ENCODE results near the gene RRN3. TPM values are rescaled to one million over a fixed set of nuclear protein-coding genes. Genes with fewer than 3 reads are reported as not detected.
A peak's percentile ranks its signal among the peaks of the same experiment; 100 is the strongest.
"Not testable (repeated sequence)": the region's sequence is repeated elsewhere in the genome, so short reads cannot be mapped to it uniquely, and the experiment has no call there.

RRN3 gene
- total RNA-seq, 1 donor from 2014 or later = 46.6 TPM

DNA sequence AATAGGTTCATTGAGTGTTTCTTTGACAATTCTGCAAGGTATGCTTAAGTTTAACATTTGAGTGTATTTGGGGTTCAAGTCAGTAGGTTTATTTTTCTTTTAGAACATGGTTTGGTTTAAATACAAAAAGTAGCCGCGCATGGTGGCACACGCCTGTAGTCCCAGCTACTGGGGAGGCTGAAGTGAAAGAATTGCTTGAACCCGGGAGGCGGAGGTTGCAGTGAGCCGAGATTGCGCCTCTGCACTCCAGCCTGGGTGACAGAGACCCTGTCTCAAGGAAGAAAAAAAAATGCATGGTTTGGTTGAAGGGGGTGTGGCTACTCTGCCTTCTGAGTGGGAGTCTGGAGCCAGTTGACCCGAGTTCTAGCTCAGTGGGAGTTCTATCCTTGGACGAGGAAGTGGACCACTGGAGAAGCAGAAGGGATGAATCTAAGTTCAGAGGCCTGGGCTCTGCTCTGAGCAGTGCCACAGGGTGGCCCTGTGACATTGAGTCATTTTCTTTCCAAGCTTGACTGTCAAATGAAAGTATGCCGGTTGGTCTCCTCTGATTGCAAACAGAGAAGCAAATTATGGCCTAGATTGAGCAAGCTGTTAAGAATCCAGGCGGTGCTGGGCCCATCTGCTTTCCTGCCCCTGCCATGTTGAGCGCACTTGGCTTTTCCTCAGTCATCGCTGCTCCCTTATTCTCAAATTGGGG lies 70.5 kb downstream of the RRN3 start:
- Histone ChIP-seq H4K20me1 (ENCODE audit: insufficient read depth, low read length) (peaks cover 54% of the 10 kb centered on the region), H3K4me1 (ENCODE audit: insufficient read depth, low read length) (peaks cover 11% of the 10 kb centered on the region), H3K36me3 (ENCODE audit: insufficient read depth, low read length) (peaks cover 19% of the 10 kb centered on the region), H3K79me2 (ENCODE audit: insufficient read depth, low read length) (peaks cover 20% of the 10 kb centered on the region)
- not testable (repeated sequence) for H3K9me3 Mint-ChIP-seq (ENCODE audit: unreplicated experiment); H3K4me2 ChIP-seq (ENCODE audit: low read length); H3K9me3 ChIP-seq (ENCODE audit: insufficient read depth, low read depth, low read length); H3K4me3 ChIP-seq (ENCODE audit: insufficient read depth, low read depth, low read length); H3K27ac Mint-ChIP-seq (ENCODE audit: unreplicated experiment); H3K9ac ChIP-seq (ENCODE audit: low read length); H3K27ac ChIP-seq (ENCODE audit: low read depth, low read length); H3K27me3 ChIP-seq (ENCODE audit: insufficient read depth, low read length); H3K27me3 Mint-ChIP-seq (ENCODE audit: low read depth, unreplicated experiment); FAIRE-seq; H2AFZ ChIP-seq (ENCODE audit: low read depth, low read length); DNase-seq (ENCODE audit: low read depth); H3K4me3 Mint-ChIP-seq (ENCODE audit: unreplicated experiment)
- H3K36me3 Mint-ChIP-seq (ENCODE audit: low read depth, unreplicated experiment) = peaks cover 47% of the 10 kb centered on the region
- H3K4me1 Mint-ChIP-seq (ENCODE audit: low read depth, unreplicated experiment) = peaks cover 30% of the 10 kb centered on the region

GRCh38 chr16:15022194-15022593 lies 71.9 kb downstream of the RRN3 start:
- H2AFZ ChIP-seq (ENCODE audit: low read depth, low read length); H3K9me3 ChIP-seq (ENCODE audit: insufficient read depth, low read depth, low read length); H3K9ac ChIP-seq (ENCODE audit: low read length); H3K4me3 ChIP-seq (ENCODE audit: insufficient read depth, low read depth, low read length); H3K4me2 ChIP-seq (ENCODE audit: low read length); H3K27ac ChIP-seq (ENCODE audit: low read depth, low read length); H3K27me3 Mint-ChIP-seq (ENCODE audit: low read depth, unreplicated experiment); H3K9me3 Mint-ChIP-seq (ENCODE audit: unreplicated experiment); FAIRE-seq; H3K4me3 Mint-ChIP-seq (ENCODE audit: unreplicated experiment); H3K27me3 ChIP-seq (ENCODE audit: insufficient read depth, low read length): not testable (repeated sequence)
- Histone ChIP-seq H3K79me2 (ENCODE audit: insufficient read depth, low read length) (peaks cover 15% of the 10 kb centered on the region), H3K4me1 (ENCODE audit: insufficient read depth, low read length) (peaks cover 11% of the 10 kb centered on the region), H4K20me1 (ENCODE audit: insufficient read depth, low read length) (peaks cover 50% of the 10 kb centered on the region), H3K36me3 (ENCODE audit: insufficient read depth, low read length) (peaks cover 19% of the 10 kb centered on the region)
- peaks cover 51% of the 10 kb centered on the region for H3K36me3 Mint-ChIP-seq (ENCODE audit: low read depth, unreplicated experiment)
- peaks cover 32% of the 10 kb centered on the region for H3K4me1 Mint-ChIP-seq (ENCODE audit: low read depth, unreplicated experiment)
- peak; percentile 23 for DNase-seq (ENCODE audit: low read depth)
- peak; percentile 42 for TF ChIP-seq CTCF (IDR thresholded peaks at IDR 0.05; ENCODE audit: insufficient read depth, low read depth, low read length)
- peak overlapping the region; percentile 2 for H3K27ac Mint-ChIP-seq (ENCODE audit: unreplicated experiment)

- not testable (repeated sequence) for H3K27me3 Mint-ChIP-seq (ENCODE audit: low read depth, unreplicated experiment); H3K27ac ChIP-seq (ENCODE audit: low read depth, low read length); H3K4me3 ChIP-seq (ENCODE audit: insufficient read depth, low read depth, low read length); H3K27me3 ChIP-seq (ENCODE audit: insufficient read depth, low read length); H3K9me3 Mint-ChIP-seq (ENCODE audit: unreplicated experiment); H3K9me3 ChIP-seq (ENCODE audit: insufficient read depth, low read depth, low read length); H3K9ac ChIP-seq (ENCODE audit: low read length); H3K4me3 Mint-ChIP-seq (ENCODE audit: unreplicated experiment); H2AFZ ChIP-seq (ENCODE audit: low read depth, low read length); H3K4me2 ChIP-seq (ENCODE audit: low read length); FAIRE-seq
- peaks cover 51% of the 10 kb centered on the region for H3K36me3 Mint-ChIP-seq (ENCODE audit: low read depth, unreplicated experiment)
- Histone ChIP-seq H3K36me3 (ENCODE audit: insufficient read depth, low read length) (peaks cover 14% of the 10 kb centered on the region), H3K79me2 (ENCODE audit: insufficient read depth, low read length) (peaks cover 10% of the 10 kb centered on the region), H3K4me1 (ENCODE audit: insufficient read depth, low read length) (peaks cover 17% of the 10 kb centered on the region), H4K20me1 (ENCODE audit: insufficient read depth, low read length) (peaks cover 42% of the 10 kb centered on the region)
- H3K27ac Mint-ChIP-seq (ENCODE audit: unreplicated experiment) = peak overlapping the region; percentile 41
- H3K4me1 Mint-ChIP-seq (ENCODE audit: low read depth, unreplicated experiment) = peaks cover 39% of the 10 kb centered on the region
- peak; percentile 74 for DNase-seq (ENCODE audit: low read depth)
Measured at GRCh38 chr16:15021429-15021828, 72.6 kb downstream of the RRN3 start.

GRCh38 chr16:15016951-15017580 lies 77.0 kb downstream of the RRN3 start:
- H3K9me3 Mint-ChIP-seq (ENCODE audit: unreplicated experiment); H3K9ac ChIP-seq (ENCODE audit: low read length); H3K27me3 Mint-ChIP-seq (ENCODE audit: low read depth, unreplicated experiment); FAIRE-seq; H3K4me3 Mint-ChIP-seq (ENCODE audit: unreplicated experiment); H3K79me2 ChIP-seq (ENCODE audit: insufficient read depth, low read length); H3K27me3 ChIP-seq (ENCODE audit: insufficient read depth, low read length); H2AFZ ChIP-seq (ENCODE audit: low read depth, low read length); H3K4me3 ChIP-seq (ENCODE audit: insufficient read depth, low read depth, low read length); H3K9me3 ChIP-seq (ENCODE audit: insufficient read depth, low read depth, low read length); H3K4me2 ChIP-seq (ENCODE audit: low read length): not testable (repeated sequence)
- peak; percentile 53 for DNase-seq (ENCODE audit: low read depth)
- H4K20me1 ChIP-seq (ENCODE audit: insufficient read depth, low read length) = peaks cover 27% of the 10 kb centered on the region
- peak overlapping the region; percentile 88 for H3K27ac Mint-ChIP-seq (ENCODE audit: unreplicated experiment)
- peaks cover 19% of the 10 kb centered on the region for H3K4me1 ChIP-seq (ENCODE audit: insufficient read depth, low read length)
- peak overlapping the region; percentile 0 for H3K27ac ChIP-seq (ENCODE audit: low read depth, low read length)
- peaks cover 10% of the 10 kb centered on the region for H3K36me3 ChIP-seq (ENCODE audit: insufficient read depth, low read length)
- peaks cover 40% of the 10 kb centered on the region for H3K4me1 Mint-ChIP-seq (ENCODE audit: low read depth, unreplicated experiment)
- H3K36me3 Mint-ChIP-seq (ENCODE audit: low read depth, unreplicated experiment) = peaks cover 39% of the 10 kb centered on the region

DNA sequence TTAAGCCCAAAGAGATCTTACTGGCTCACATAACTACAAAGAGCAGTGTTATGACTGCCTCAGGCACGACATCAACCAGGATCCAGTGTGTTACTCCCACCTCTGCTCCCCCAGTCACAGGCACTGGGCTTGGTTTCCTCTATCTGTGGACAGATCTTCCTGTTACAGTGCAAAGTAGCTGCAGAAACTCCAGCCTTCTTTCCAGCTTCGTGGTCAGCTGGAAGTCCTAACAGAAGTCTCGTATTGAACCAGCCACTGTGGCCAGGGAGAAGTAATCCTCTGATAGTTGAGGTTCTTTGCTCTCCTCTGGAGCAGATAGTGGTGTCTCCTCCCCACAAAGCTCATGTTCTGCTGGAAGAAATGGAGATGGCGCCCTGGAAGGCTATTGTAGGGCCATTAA lies 77.7 kb downstream of the RRN3 start:
- Mint-ChIP-seq H3K27ac (ENCODE audit: unreplicated experiment) (peak overlapping the region; percentile 96), H3K36me3 (ENCODE audit: low read depth, unreplicated experiment) (peaks cover 43% of the 10 kb centered on the region), H3K4me3 (ENCODE audit: unreplicated experiment) (peak overlapping the region; percentile 60), H3K4me1 (ENCODE audit: low read depth, unreplicated experiment) (peaks cover 33% of the 10 kb centered on the region)
- H3K36me3 ChIP-seq (ENCODE audit: insufficient read depth, low read length) = peaks cover 10% of the 10 kb centered on the region
- H3K9ac ChIP-seq (ENCODE audit: low read length); H3K9me3 Mint-ChIP-seq (ENCODE audit: unreplicated experiment); H3K9me3 ChIP-seq (ENCODE audit: insufficient read depth, low read depth, low read length); H3K27me3 ChIP-seq (ENCODE audit: insufficient read depth, low read length); FAIRE-seq; H3K4me3 ChIP-seq (ENCODE audit: insufficient read depth, low read depth, low read length); H3K4me2 ChIP-seq (ENCODE audit: low read length); H3K79me2 ChIP-seq (ENCODE audit: insufficient read depth, low read length); H2AFZ ChIP-seq (ENCODE audit: low read depth, low read length); H3K27me3 Mint-ChIP-seq (ENCODE audit: low read depth, unreplicated experiment): not testable (repeated sequence)
- peaks cover 16% of the 10 kb centered on the region for H3K4me1 ChIP-seq (ENCODE audit: insufficient read depth, low read length)
- peaks cover 19% of the 10 kb centered on the region for H4K20me1 ChIP-seq (ENCODE audit: insufficient read depth, low read length)
- peak; percentile 18 for DNase-seq (ENCODE audit: low read depth)
- H3K27ac ChIP-seq (ENCODE audit: low read depth, low read length) = peak overlapping the region; percentile 12
